ENCODE results near the gene TINAG. TPM values are rescaled to one million over a fixed set of nuclear protein-coding genes. Genes with fewer than 3 reads are reported as not detected.

TINAG gene
- total RNA-seq, 4 donors from 2014 or later: not detected

DNA sequence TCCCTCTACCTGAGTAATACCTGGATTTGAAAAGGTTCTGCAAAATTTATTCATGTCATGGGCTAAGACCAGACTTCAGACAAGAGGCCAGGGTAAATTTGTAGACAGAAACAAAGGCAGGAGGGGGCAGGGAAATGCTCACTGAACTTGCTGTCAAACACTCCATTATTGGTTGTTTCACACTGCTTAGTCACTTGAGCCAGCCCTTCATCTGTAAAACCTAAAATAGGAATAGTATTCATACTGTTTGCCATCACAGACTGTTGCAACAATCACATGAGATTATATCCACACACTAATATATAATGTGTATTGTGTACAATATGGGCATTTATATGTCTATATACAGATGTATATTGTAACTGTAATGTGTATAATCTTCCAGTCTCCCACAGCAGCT is 6.5 kb upstream of the TINAG start:
- H3K9me3 ChIP-seq: no peaks in the 10 kb centered on the region
- TF ChIP-seq POLR2A (IDR thresholded peaks at IDR 0.05): no peak
- TF ChIP-seq, protein P1, sequence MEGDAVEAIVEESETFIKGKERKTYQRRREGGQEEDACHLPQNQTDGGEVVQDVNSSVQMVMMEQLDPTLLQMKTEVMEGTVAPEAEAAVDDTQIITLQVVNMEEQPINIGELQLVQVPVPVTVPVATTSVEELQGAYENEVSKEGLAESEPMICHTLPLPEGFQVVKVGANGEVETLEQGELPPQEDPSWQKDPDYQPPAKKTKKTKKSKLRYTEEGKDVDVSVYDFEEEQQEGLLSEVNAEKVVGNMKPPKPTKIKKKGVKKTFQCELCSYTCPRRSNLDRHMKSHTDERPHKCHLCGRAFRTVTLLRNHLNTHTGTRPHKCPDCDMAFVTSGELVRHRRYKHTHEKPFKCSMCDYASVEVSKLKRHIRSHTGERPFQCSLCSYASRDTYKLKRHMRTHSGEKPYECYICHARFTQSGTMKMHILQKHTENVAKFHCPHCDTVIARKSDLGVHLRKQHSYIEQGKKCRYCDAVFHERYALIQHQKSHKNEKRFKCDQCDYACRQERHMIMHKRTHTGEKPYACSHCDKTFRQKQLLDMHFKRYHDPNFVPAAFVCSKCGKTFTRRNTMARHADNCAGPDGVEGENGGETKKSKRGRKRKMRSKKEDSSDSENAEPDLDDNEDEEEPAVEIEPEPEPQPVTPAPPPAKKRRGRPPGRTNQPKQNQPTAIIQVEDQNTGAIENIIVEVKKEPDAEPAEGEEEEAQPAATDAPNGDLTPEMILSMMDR (IDR thresholded peaks at IDR 0.05): no peak
- no peak for TF ChIP-seq POLR2AphosphoS5 (IDR thresholded peaks at IDR 0.05)
- no peak for TF ChIP-seq EP300 (IDR thresholded peaks at IDR 0.05)
- no peak overlapping the region for H3K27ac ChIP-seq
- H3K4me3 ChIP-seq: no peak overlapping the region
- no peaks in the 10 kb centered on the region for H3K27me3 ChIP-seq
- no peak for ATAC-seq
- H3K4me1 ChIP-seq: no peaks in the 10 kb centered on the region
- no peaks in the 10 kb centered on the region for H3K36me3 ChIP-seq

DNA sequence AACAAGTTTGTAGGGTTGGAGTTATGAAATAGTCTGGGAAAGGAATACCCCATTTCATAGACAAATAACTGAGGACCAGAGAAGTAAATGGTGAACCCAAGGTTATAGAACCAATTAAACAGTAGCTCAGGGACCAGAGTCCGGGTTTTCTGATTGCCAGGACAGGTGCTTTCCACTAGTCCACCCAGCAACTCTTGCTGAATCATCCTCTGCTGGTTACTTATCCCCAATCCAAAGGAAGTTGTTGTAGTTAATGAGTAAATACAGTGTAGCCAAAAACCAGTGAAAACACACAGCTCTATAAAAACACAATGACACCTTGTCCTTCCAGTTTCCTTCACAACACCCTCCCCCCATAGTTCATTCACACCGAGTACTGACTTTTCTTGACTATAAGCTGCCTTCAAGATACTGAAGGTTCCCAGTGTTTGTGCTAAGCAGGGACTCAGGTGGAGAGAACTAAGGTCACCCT is 766 bp upstream of the TINAG start:
- H3K36me3 ChIP-seq: no peaks in the 10 kb centered on the region
- no peaks in the 10 kb centered on the region for H3K9me3 ChIP-seq
- no peak for TF ChIP-seq POLR2A (IDR thresholded peaks at IDR 0.05)
- TF ChIP-seq, protein P1 (IDR thresholded peaks at IDR 0.05): no peak
- no peak for TF ChIP-seq EP300 (IDR thresholded peaks at IDR 0.05)
- TF ChIP-seq POLR2AphosphoS5 (IDR thresholded peaks at IDR 0.05): no peak
- no peak for ATAC-seq
- no peaks in the 10 kb centered on the region for H3K4me1 ChIP-seq
- no peak overlapping the region for H3K27ac ChIP-seq
- WGBS, 2 donors (ENCODE audit: low coverage in 1 of 2): 83 to 85% methylated on average over 1 to 2 of the region's 2 CpGs
- H3K4me3 ChIP-seq: no peak overlapping the region
- no peaks in the 10 kb centered on the region for H3K27me3 ChIP-seq

DNA sequence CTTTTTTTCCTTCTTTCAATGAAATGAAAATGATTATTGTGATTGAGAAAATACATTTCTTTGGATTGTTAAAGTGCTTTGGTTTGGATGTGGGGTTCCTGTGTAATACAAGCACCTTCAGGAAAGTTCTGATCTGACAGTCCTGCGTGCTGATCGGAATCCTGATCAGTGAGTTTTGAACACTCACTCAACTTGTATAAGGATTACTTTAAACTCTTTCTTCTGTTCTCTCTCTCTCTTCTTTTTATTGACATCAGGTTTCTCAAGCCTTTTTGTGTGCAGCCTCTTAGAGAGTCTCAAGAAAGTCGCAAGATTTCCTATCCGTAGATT is 710 bp downstream of the TINAG start:
- H3K4me1 ChIP-seq: no peaks in the 10 kb centered on the region
- no peak for ATAC-seq
- 90 to 98% methylated on average over 2 to 4 of the region's 4 CpGs for WGBS, 2 donors (ENCODE audit: low coverage in 1 of 2)
- H3K27ac ChIP-seq: no peak overlapping the region
- no peaks in the 10 kb centered on the region for H3K9me3 ChIP-seq
- H3K36me3 ChIP-seq: no peaks in the 10 kb centered on the region
- no peaks in the 10 kb centered on the region for H3K27me3 ChIP-seq
- H3K4me3 ChIP-seq: no peak overlapping the region
- TF ChIP-seq, protein P1 (IDR thresholded peaks at IDR 0.05): no peak
- TF ChIP-seq EP300 (IDR thresholded peaks at IDR 0.05) (no peak), POLR2AphosphoS5 (IDR thresholded peaks at IDR 0.05) (no peak), POLR2A (IDR thresholded peaks at IDR 0.05) (no peak)

DNA sequence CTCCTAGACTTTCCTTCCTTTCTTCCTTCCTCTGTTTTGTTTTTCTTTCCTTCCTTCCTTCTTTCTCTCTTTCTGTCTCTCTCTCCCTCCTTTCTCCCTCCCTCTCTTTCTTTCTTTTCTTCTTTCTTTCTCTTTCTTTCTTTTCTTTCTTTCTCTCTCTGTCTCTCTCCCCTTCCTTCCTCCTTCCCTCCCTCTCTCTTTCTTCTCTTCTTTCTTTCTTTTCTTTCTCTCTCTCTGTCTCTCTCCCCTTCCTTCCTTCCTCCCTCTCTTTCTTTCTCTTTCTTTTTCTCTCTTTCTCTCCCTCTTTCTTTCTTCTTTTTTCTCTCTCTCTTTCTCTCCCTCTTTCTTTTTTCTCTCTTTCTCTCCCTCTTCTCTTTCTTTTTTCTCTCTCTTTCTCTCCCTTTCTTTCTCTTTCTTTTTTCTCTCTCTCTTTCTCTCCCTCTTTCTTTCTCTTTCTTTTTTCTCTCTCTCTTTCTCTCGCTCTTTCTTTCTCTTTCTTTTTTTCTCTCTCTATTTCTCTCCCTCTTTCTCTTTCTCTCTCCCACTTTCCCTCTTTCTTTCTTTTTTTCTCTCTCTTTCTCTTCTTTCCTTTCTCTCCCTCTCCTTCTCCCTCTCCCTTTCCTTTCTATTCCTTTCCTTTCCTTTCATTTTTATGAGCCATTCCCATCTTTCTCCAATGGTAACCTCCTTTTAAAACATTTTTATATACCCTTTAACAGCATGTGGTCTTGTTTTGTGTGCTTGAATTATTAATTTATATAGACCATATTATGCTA is 2.3 kb downstream of the TINAG start:
- H3K9me3 ChIP-seq: no peaks in the 10 kb centered on the region
- TF ChIP-seq POLR2A (IDR thresholded peaks at IDR 0.05): no peak
- TF ChIP-seq, protein P1 (IDR thresholded peaks at IDR 0.05): no peak
- TF ChIP-seq POLR2AphosphoS5 (IDR thresholded peaks at IDR 0.05): no peak
- TF ChIP-seq EP300 (IDR thresholded peaks at IDR 0.05): no peak
- no peak for ATAC-seq

DNA sequence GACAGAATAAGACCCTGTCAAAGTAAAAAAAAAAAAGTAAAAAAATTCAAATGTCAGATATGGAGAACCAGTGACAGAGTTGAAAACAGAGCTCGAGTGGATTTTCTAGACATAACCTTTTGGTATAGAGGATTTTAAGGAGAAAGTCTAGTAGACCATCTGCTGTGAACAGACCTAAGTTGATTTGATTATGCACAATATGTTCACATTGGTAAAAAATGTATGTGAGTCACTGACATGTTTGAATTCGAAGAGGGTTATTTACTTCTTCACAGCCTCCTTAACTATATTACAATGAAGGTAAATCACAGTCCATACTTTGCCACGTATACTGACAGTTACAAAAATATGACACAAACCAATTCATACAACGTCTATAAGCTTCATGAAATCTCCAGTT is 7.4 kb downstream of the TINAG start:
- no peaks in the 10 kb centered on the region for H3K9me3 ChIP-seq
- no peak overlapping the region for H3K27ac ChIP-seq
- no peaks in the 10 kb centered on the region for H3K27me3 ChIP-seq
- WGBS, 2 donors (ENCODE audit: low coverage in 1 of 2): 80 to 84% methylated on average over 4 of the region's 4 CpGs
- TF ChIP-seq EP300 (IDR thresholded peaks at IDR 0.05) (no peak), POLR2A (IDR thresholded peaks at IDR 0.05) (no peak)
- H3K4me3 ChIP-seq: no peak overlapping the region
- ATAC-seq: no peak
- H3K4me1 ChIP-seq: no peaks in the 10 kb centered on the region
- no peaks in the 10 kb centered on the region for H3K36me3 ChIP-seq

More for the DNA sequence above, 2.3 kb downstream of the TINAG start:
- Histone ChIP-seq H3K27ac (no peak overlapping the region), H3K27me3 (no peaks in the 10 kb centered on the region), H3K4me3 (no peak overlapping the region), H3K4me1 (no peaks in the 10 kb centered on the region), H3K36me3 (no peaks in the 10 kb centered on the region)
- WGBS, 2 donors (ENCODE audit: low coverage in 1 of 2): 83% methylated on average over 1 of the region's 1 CpG; no CpG with 5 or more reads in 1 of the 2 donors

Data from gastroesophageal sphincter (tissue), 4 donors.